ENCODE measurements around the gene CHKA. TPM values are rescaled to one million over a fixed set of nuclear protein-coding genes. Genes with fewer than 3 reads are reported as not detected.

Gene CHKA
- total and polyA plus RNA-seq, 9 of the 15 experiments (the other 6 are each of a cell fraction or from before 2014, with no cell fraction given): 3.6 to 37.0 (median 30.2) TPM

GRCh38 chr11:68043029-68043348 is 78.2 kb downstream of the CHKA start (continued):
- no peak for TF ChIP-seq EZH2 (IDR thresholded peaks at IDR 0.05; ENCODE audit: borderline replicate concordance, low read depth, low read length)
- TF ChIP-seq ZC3H8 (IDR thresholded peaks at IDR 0.05): no peak
- TF ChIP-seq FOXM1 (IDR thresholded peaks at IDR 0.05; ENCODE audit: low read depth): no peak
- TF ChIP-seq FOXM1 (CRISPR knock-in tag; IDR thresholded peaks at IDR 0.05; ENCODE audit: low read depth): no peak
- TF ChIP-seq ZC3H4 (CRISPR knock-in tag; IDR thresholded peaks at IDR 0.05; ENCODE audit: borderline replicate concordance): no peak; the same call in 1 of the 2 replicates
- TF ChIP-seq CHD2 (IDR thresholded peaks at IDR 0.05; ENCODE audit: low read depth, low read length): no peak
- no peak for TF ChIP-seq EP300 (IDR thresholded peaks at IDR 0.05; ENCODE audit: low read length)

- Histone ChIP-seq H3K4me3 (no peak overlapping the region), H3K9me1 (ENCODE audit: control insufficient read depth, insufficient read depth, low read length) (no peaks in the 10 kb centered on the region), H3K36me3 (ENCODE audit: control insufficient read depth, insufficient read depth, low read length) (peaks cover 55% of the 10 kb centered on the region; the same call in 2 of the 3 replicates), H3K27ac (ENCODE audit: extremely low read depth, low read depth, low read length) (peak overlapping the region; percentile 90), H3K4me2 (ENCODE audit: insufficient read depth, low read length) (peak overlapping the region; percentile 57), H4K20me1 (replicated peaks; ENCODE audit: control insufficient read depth, insufficient read depth, low read length) (peaks cover 4% of the 10 kb centered on the region; the same call in 1 of the 2 replicates), H3K79me2 (ENCODE audit: control insufficient read depth, insufficient read depth, low read length) (peaks cover 37% of the 10 kb centered on the region), H3K4me1 (replicated peaks in 1 of 2; ENCODE audit: control insufficient read depth in 2 of 2, insufficient read depth in 2 of 2, low read length in 2 of 2) (peaks cover 44 to 82% of the 10 kb centered on the region in 2 experiments), H3K27me3 (ENCODE audit: control insufficient read depth in 2 of 2, insufficient read depth in 2 of 2, low read length in 2 of 2) (no peaks in the 10 kb centered on the region), H2AFZ (ENCODE audit: low read depth, low read length) (no peak overlapping the region), H3K9me3 (replicated peaks; ENCODE audit: control insufficient read depth, insufficient read depth, low read depth, low read length) (no peaks in the 10 kb centered on the region), H3K9ac (ENCODE audit: insufficient read depth in 1 of 2, low read depth in 2 of 2, low read length in 2 of 2) (peak overlapping the region; percentile 69 to 90; a peak in 3 of 4 replicates)
- POLR2A ChIA-PET: interaction anchor here (0.8 to 4.9 kb wide), 6 partner anchors 10 to 45 kb away, joined by 3 to 55 read pairs (median 6); partner anchors contain the start of gene NDUFS8
- DNase-seq (ENCODE audit: extremely low read depth in 1 of 4, low spot score in 3 of 4): peak in 1 of 4 experiments; percentile 47
- BruUV-seq (replicated peaks): no TSS peak
- CTCF ChIA-PET (ENCODE audit: low intra/inter-chr PET ratio): no interaction called here
- FAIRE-seq: no peak
- in situ Hi-C loops (cut with MboI) (no loop called here), intact Hi-C loops (cut with micrococcal nuclease) (no loop called here)
- no peak for ATAC-seq
- 68% methylated on average over 20 of the region's 27 CpGs for WGBS (ENCODE audit: insufficient coverage, low coverage, missing lambda C conversion rate)
- TF ChIP-seq EGR1 (conservative IDR thresholded peaks at IDR 0.05): peak; percentile 69
- TF ChIP-seq, protein P1, sequence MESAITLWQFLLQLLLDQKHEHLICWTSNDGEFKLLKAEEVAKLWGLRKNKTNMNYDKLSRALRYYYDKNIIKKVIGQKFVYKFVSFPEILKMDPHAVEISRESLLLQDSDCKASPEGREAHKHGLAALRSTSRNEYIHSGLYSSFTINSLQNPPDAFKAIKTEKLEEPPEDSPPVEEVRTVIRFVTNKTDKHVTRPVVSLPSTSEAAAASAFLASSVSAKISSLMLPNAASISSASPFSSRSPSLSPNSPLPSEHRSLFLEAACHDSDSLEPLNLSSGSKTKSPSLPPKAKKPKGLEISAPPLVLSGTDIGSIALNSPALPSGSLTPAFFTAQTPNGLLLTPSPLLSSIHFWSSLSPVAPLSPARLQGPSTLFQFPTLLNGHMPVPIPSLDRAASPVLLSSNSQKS (CRISPR knock-in tag; IDR thresholded peaks at IDR 0.05): no peak
- peak; percentile 78; the same call in 1 of the 2 replicates for TF ChIP-seq KAT7 (CRISPR knock-in tag; IDR thresholded peaks at IDR 0.05; ENCODE audit: borderline replicate concordance)
- TF ChIP-seq, protein P2, sequence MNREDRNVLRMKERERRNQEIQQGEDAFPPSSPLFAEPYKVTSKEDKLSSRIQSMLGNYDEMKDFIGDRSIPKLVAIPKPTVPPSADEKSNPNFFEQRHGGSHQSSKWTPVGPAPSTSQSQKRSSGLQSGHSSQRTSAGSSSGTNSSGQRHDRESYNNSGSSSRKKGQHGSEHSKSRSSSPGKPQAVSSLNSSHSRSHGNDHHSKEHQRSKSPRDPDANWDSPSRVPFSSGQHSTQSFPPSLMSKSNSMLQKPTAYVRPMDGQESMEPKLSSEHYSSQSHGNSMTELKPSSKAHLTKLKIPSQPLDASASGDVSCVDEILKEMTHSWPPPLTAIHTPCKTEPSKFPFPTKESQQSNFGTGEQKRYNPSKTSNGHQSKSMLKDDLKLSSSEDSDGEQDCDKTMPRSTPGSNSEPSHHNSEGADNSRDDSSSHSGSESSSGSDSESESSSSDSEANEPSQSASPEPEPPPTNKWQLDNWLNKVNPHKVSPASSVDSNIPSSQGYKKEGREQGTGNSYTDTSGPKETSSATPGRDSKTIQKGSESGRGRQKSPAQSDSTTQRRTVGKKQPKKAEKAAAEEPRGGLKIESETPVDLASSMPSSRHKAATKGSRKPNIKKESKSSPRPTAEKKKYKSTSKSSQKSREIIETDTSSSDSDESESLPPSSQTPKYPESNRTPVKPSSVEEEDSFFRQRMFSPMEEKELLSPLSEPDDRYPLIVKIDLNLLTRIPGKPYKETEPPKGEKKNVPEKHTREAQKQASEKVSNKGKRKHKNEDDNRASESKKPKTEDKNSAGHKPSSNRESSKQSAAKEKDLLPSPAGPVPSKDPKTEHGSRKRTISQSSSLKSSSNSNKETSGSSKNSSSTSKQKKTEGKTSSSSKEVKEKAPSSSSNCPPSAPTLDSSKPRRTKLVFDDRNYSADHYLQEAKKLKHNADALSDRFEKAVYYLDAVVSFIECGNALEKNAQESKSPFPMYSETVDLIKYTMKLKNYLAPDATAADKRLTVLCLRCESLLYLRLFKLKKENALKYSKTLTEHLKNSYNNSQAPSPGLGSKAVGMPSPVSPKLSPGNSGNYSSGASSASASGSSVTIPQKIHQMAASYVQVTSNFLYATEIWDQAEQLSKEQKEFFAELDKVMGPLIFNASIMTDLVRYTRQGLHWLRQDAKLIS (CRISPR knock-in tag; IDR thresholded peaks at IDR 0.05): no peak
- TF ChIP-seq, protein P3, sequence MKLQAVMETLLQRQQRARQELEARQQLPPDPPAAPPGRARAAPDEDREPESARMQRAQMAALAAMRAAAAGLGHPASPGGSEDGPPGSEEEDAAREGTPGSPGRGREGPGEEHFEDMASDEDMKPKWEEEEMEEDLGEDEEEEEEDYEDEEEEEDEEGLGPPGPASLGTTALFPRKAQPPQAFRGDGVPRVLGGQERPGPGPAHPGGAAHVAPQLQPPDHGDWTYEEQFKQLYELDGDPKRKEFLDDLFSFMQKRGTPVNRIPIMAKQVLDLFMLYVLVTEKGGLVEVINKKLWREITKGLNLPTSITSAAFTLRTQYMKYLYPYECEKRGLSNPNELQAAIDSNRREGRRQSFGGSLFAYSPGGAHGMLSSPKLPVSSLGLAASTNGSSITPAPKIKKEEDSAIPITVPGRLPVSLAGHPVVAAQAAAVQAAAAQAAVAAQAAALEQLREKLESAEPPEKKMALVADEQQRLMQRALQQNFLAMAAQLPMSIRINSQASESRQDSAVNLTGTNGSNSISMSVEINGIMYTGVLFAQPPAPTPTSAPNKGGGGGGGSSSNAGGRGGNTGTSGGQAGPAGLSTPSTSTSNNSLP (IDR thresholded peaks at IDR 0.05; ENCODE audit: borderline replicate concordance, low read depth, low read length): no peak
Observed at GRCh38 chr11:68042219-68043028, 78.8 kb downstream of the CHKA start.
